Neural progenitor cell (in vitro differentiated cells): ENCODE data around the gene HOGA1. TPM values are rescaled to one million over a fixed set of nuclear protein-coding genes. Genes with fewer than 3 reads are reported as not detected.
A peak's percentile ranks its signal among the peaks of the same experiment; 100 is the strongest.

Source experiments
- DNase-seq: peaks from one replicate; pipeline ENCODE4 v3.0.0-alpha.2; 2016; ENCODE audit warnings: low spot score
- H2AFZ ChIP-seq: fragments of 200-600 bp; sonication (generic); replicated peaks from 2 replicates; pipeline ENCODE4 v1.6.1; 2016; ENCODE audit warnings: antibody characterized with exemption
- H3F3A ChIP-seq: fragments of 200-600 bp; sonication (generic); 2 replicates; pipeline ENCODE4 v1.6.1; 2016; ENCODE audit warnings: antibody characterized with exemption, low read depth
- H3K27ac ChIP-seq: fragments of 200-600 bp; sonication (generic); 2 replicates; pipeline ENCODE4 v1.5.1; 2016; ENCODE audit warnings: mild to moderate bottlenecking
- H3K27me3 ChIP-seq: fragments of 200-600 bp; sonication (generic); 2 replicates; pipeline ENCODE4 v1.6.1; 2016; ENCODE audit warnings: mild to moderate bottlenecking, moderate library complexity
- H3K36me3 ChIP-seq: fragments of 200-600 bp; sonication (generic); 2 replicates; pipeline ENCODE4 v1.5.1; 2016
- H3K4me1 ChIP-seq: fragments of 200-600 bp; sonication (generic); 2 replicates; pipeline ENCODE4 v1.6.1; 2016; ENCODE audit warnings: mixed run types
- H3K4me2 ChIP-seq: fragments of 200-600 bp; sonication (generic); 2 replicates; pipeline ENCODE4 v1.6.1; 2016
- H3K4me3 ChIP-seq: fragments of 200-600 bp; sonication (generic); 2 replicates; pipeline ENCODE4 v1.5.1; 2016
- H3K79me2 ChIP-seq: fragments of 200-600 bp; sonication (generic); 2 replicates; pipeline ENCODE4 v1.6.1; 2016; ENCODE audit warnings: low read depth
- H3K9ac ChIP-seq: fragments of 200-600 bp; sonication (generic); 2 replicates; pipeline ENCODE4 v1.6.1; 2016
- H3K9me3 ChIP-seq: fragments of 200-600 bp; sonication (generic); 2 replicates; pipeline ENCODE4 v1.5.1; 2016; ENCODE audit warnings: low read depth
- H4K20me1 ChIP-seq: fragments of 200-600 bp; sonication (generic); 2 replicates; pipeline ENCODE4 v1.6.1; 2016; ENCODE audit warnings: low read depth
- H3K27ac Mint-ChIP-seq: 3 replicates; pipeline ENCODE4 v1.8.0; 2021; ENCODE audit warnings: mixed read lengths
- H3K27me3 Mint-ChIP-seq: 2 replicates; pipeline ENCODE4 v1.8.0; 2022; ENCODE audit warnings: low read depth, mild to moderate bottlenecking, inconsistent platforms, moderate library complexity, mixed read lengths; ENCODE audit not compliant: insufficient read depth
- H3K36me3 Mint-ChIP-seq: 3 replicates; pipeline ENCODE4 v1.8.0; 2021; ENCODE audit warnings: mixed read lengths
- H3K4me1 Mint-ChIP-seq: 3 replicates; pipeline ENCODE4 v1.8.0; 2021; ENCODE audit warnings: mixed read lengths
- H3K4me3 Mint-ChIP-seq: 3 replicates; pipeline ENCODE4 v1.8.0; 2021; ENCODE audit warnings: mild to moderate bottlenecking, moderate library complexity, mixed read lengths
- H3K9me3 Mint-ChIP-seq: 3 replicates; pipeline ENCODE4 v1.8.0; 2020; ENCODE audit warnings: mixed read lengths
- EZH2 ChIP-seq: fragments of 200-600 bp; sonication (generic); IDR thresholded peaks from 2 replicates; pipeline ENCODE4 v1.6.1; 2017; ENCODE audit warnings: antibody characterized with exemption, mild to moderate bottlenecking, moderate library complexity
- EZH2phosphoT487 ChIP-seq: fragments of 200-600 bp; sonication (generic); IDR thresholded peaks from 2 replicates; pipeline ENCODE4 v1.6.1; 2017; ENCODE audit warnings: antibody characterized with exemption
- total RNA-seq: library from RNA; depleted of rRNA; stranded (reverse); fragments of >200 nt; gene quantifications from 2 replicates; pipeline ENCODE4 v1.2.3, GENCODE V29; 2015; ENCODE audit warnings: low replicate concordance
- TF ChIP-seq, protein P1 (sequence below): fragments of 200-600 bp; sonication (generic); IDR thresholded peaks from 2 replicates; pipeline ENCODE4 v1.5.1; 2017; ENCODE audit warnings: antibody characterized with exemption, mild to moderate bottlenecking

HOGA1 gene
- total RNA-seq, 1 donor from 2014 or later, result 0.17 TPM

DNA sequence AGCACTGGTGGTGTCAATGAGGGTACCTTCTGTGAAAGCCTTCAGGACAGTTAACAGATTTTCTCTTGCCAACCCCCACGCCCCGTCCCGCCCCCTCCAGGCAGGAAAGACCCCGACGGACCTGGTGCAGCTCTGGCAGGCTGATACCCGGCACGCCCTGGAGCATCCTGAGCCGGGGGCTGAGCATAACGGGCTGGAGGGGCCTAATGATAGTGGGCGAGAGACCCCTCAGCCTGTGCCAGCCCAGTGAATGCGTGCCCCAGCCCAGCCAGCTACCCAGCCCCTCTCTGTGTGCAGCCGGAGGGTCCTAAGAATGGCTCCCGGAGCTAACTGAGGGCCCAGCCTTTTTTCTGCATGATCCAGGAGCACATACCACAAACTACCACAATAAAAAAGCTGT, 713 bp upstream of the HOGA1 start:
- Histone ChIP-seq H3F3A (no peaks in the 10 kb centered on the region), H3K27me3 (no peaks in the 10 kb centered on the region), H3K27ac (no peak overlapping the region), H3K79me2 (no peaks in the 10 kb centered on the region), H3K4me1 (no peaks in the 10 kb centered on the region), H3K9me3 (no peaks in the 10 kb centered on the region), H3K4me3 (no peak overlapping the region), H3K36me3 (no peaks in the 10 kb centered on the region), H4K20me1 (no peaks in the 10 kb centered on the region), H3K4me2 (no peak overlapping the region), H3K9ac (no peak overlapping the region), H2AFZ (peak overlapping the region; percentile 73)
- H3K4me3 Mint-ChIP-seq, result no peak overlapping the region
- no peaks in the 10 kb centered on the region for H3K9me3 Mint-ChIP-seq
- no peaks in the 10 kb centered on the region for H3K36me3 Mint-ChIP-seq
- H3K27me3 Mint-ChIP-seq, result peaks cover 5% of the 10 kb centered on the region
- peaks cover 14% of the 10 kb centered on the region for H3K4me1 Mint-ChIP-seq
- TF ChIP-seq EZH2, result no peak
- TF ChIP-seq, protein P1, sequence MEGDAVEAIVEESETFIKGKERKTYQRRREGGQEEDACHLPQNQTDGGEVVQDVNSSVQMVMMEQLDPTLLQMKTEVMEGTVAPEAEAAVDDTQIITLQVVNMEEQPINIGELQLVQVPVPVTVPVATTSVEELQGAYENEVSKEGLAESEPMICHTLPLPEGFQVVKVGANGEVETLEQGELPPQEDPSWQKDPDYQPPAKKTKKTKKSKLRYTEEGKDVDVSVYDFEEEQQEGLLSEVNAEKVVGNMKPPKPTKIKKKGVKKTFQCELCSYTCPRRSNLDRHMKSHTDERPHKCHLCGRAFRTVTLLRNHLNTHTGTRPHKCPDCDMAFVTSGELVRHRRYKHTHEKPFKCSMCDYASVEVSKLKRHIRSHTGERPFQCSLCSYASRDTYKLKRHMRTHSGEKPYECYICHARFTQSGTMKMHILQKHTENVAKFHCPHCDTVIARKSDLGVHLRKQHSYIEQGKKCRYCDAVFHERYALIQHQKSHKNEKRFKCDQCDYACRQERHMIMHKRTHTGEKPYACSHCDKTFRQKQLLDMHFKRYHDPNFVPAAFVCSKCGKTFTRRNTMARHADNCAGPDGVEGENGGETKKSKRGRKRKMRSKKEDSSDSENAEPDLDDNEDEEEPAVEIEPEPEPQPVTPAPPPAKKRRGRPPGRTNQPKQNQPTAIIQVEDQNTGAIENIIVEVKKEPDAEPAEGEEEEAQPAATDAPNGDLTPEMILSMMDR, result no peak
- TF ChIP-seq EZH2phosphoT487, result no peak
- no peak overlapping the region for H3K27ac Mint-ChIP-seq
- no peak for DNase-seq

DNA sequence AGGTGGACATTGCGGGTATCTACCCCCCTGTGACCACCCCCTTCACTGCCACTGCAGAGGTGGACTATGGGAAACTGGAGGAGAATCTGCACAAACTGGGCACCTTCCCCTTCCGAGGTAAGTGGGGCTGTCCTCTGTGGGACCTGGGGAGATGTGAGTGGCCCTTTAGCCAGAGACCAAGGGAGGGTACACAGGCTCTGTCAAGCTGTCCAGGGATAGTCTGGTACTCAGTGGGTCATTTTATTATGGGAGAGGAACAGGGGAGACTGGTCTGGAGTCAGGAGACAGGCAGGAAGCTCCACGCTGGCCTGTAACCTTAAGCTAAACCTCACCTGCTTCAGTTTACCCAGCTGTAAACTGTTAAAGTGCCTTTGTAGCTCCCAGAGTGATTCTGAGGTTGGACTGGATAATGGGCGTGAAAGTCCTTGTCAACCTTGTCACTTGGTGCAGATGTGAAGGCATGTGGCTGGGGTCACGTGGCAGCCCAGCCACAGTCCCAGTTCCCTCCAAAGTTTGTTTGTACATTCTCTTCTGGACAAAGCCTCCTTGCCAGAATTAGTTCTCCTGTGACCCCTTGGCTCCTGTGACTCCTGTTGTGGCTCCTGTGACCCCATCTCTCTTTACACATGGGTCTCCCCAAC, 729 bp downstream of the HOGA1 start:
- no peaks in the 10 kb centered on the region for H3K36me3 Mint-ChIP-seq
- no peaks in the 10 kb centered on the region for H3F3A ChIP-seq
- H3K4me2 ChIP-seq, result no peak overlapping the region
- H3K9me3 Mint-ChIP-seq, result no peaks in the 10 kb centered on the region
- H3K27me3 ChIP-seq, result no peaks in the 10 kb centered on the region
- no peak overlapping the region for H3K4me3 Mint-ChIP-seq
- no peak overlapping the region for H3K9ac ChIP-seq
- no peaks in the 10 kb centered on the region for H4K20me1 ChIP-seq
- no peak overlapping the region for H3K27ac Mint-ChIP-seq
- no peak for TF ChIP-seq EZH2phosphoT487
- TF ChIP-seq, protein P1, result no peak
- TF ChIP-seq EZH2, result no peak
- no peak overlapping the region for H2AFZ ChIP-seq
- no peaks in the 10 kb centered on the region for H3K9me3 ChIP-seq
- H3K79me2 ChIP-seq, result no peaks in the 10 kb centered on the region
- H3K4me1 Mint-ChIP-seq, result peaks cover 14% of the 10 kb centered on the region
- no peaks in the 10 kb centered on the region for H3K36me3 ChIP-seq
- no peak overlapping the region for H3K27ac ChIP-seq
- peaks cover 2% of the 10 kb centered on the region for H3K27me3 Mint-ChIP-seq
- no peaks in the 10 kb centered on the region for H3K4me1 ChIP-seq
- no peak for DNase-seq
- no peak overlapping the region for H3K4me3 ChIP-seq

DNA sequence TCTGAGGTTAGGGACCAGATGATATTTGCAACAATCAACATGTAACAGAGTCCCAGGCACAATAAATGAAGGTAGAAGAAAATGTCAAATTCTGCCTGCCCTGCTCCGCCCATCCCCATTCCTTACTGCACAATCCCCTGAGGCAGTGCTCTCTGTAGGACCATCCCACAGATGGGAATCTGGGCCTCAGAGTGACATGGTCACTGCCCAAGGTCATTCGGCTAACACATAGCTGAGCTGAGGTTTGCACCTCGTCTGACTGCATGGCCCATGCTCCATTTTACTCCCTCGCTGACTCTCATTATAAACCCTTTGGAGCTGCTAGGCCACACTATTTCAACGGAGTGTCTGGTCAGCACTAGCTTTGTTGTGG, 1.2 kb downstream of the HOGA1 start:
- Histone ChIP-seq H3K27me3 (no peaks in the 10 kb centered on the region), H4K20me1 (no peaks in the 10 kb centered on the region)
- H3K27me3 Mint-ChIP-seq, result peaks cover 4% of the 10 kb centered on the region

More for the DNA sequence above, 1.2 kb downstream of the HOGA1 start:
- H3K27ac Mint-ChIP-seq, result no peak overlapping the region
- TF ChIP-seq EZH2 (no peak), EZH2phosphoT487 (no peak)
- TF ChIP-seq, protein P1, result no peak
- no peak for DNase-seq
- H3F3A ChIP-seq, result no peaks in the 10 kb centered on the region
- no peaks in the 10 kb centered on the region for H3K9me3 Mint-ChIP-seq
- peaks cover 14% of the 10 kb centered on the region for H3K4me1 Mint-ChIP-seq
- no peaks in the 10 kb centered on the region for H3K4me1 ChIP-seq
- H3K9ac ChIP-seq, result no peak overlapping the region
- no peaks in the 10 kb centered on the region for H3K79me2 ChIP-seq
- no peaks in the 10 kb centered on the region for H3K36me3 ChIP-seq
- H3K4me2 ChIP-seq, result no peak overlapping the region
- H2AFZ ChIP-seq, result no peak overlapping the region
- H3K27ac ChIP-seq, result no peak overlapping the region
- H3K36me3 Mint-ChIP-seq, result no peaks in the 10 kb centered on the region
- no peak overlapping the region for H3K4me3 Mint-ChIP-seq
- H3K9me3 ChIP-seq, result no peaks in the 10 kb centered on the region
- no peak overlapping the region for H3K4me3 ChIP-seq
